Parathyroid adenoma (tissue), 2 donors: ENCODE results near the gene TASP1.

Experiments
- H2AFZ ChIP-seq: fragments of 300-600 bp; sonication (generic); one replicate; pipeline ENCODE4 v1.7.0; 2017; ENCODE audit warnings: antibody characterized with exemption, mild to moderate bottlenecking
- H3K27ac ChIP-seq: fragments of 300-600 bp; sonication (generic); one replicate; pipeline ENCODE4 v1.7.0; 2017
- H3K27me3 ChIP-seq: fragments of 300-600 bp; sonication (generic); one replicate; pipeline ENCODE4 v1.7.0; 2017; ENCODE audit warnings: low read length; ENCODE audit not compliant: control insufficient read depth, insufficient read depth
- H3K36me3 ChIP-seq: fragments of 300-600 bp; sonication (generic); one replicate; pipeline ENCODE4 v1.7.0; 2017; ENCODE audit warnings: low read length; ENCODE audit not compliant: control insufficient read depth, insufficient read depth
- H3K4me1 ChIP-seq: fragments of 300-600 bp; sonication (generic); one replicate; pipeline ENCODE4 v1.7.0; 2017; ENCODE audit warnings: control low read depth
- H3K4me2 ChIP-seq: fragments of 300-600 bp; sonication (generic); one replicate; pipeline ENCODE4 v1.7.0; 2017; ENCODE audit warnings: low read length
- H3K4me3 ChIP-seq: fragments of 300-600 bp; sonication (generic); one replicate; pipeline ENCODE4 v1.7.0; 2017; ENCODE audit warnings: low read depth, low read length
- H3K79me2 ChIP-seq: fragments of 300-600 bp; sonication (generic); one replicate; pipeline ENCODE4 v1.7.0; 2017; ENCODE audit warnings: control low read depth
- H3K9ac ChIP-seq: fragments of 300-600 bp; sonication (generic); one replicate; pipeline ENCODE4 v1.7.0; 2017; ENCODE audit warnings: mild to moderate bottlenecking
- H3K9me3 ChIP-seq: fragments of 300-600 bp; sonication (generic); one replicate; pipeline ENCODE4 v1.7.0; 2017; ENCODE audit warnings: low read length; ENCODE audit not compliant: control insufficient read depth
- CTCF ChIP-seq: fragments of 300-600 bp; sonication (generic); IDR thresholded peaks from one replicate; pipeline ENCODE4 v1.7.0; 2017; ENCODE audit warnings: antibody characterized with exemption, mild to moderate bottlenecking
- donor health status: primary hyperparathyroidism.

TASP1 gene

GRCh38 chr20:13654463-13655023, 15.8 kb upstream of the TASP1 start:
- H3K4me3 ChIP-seq: no peak overlapping the region
- H3K27me3 ChIP-seq: no peaks in the 10 kb centered on the region
- H2AFZ ChIP-seq: no peak overlapping the region
- H3K36me3 ChIP-seq: no peaks in the 10 kb centered on the region
- H3K27ac ChIP-seq: no peak overlapping the region
- no peaks in the 10 kb centered on the region for H3K79me2 ChIP-seq
- H3K4me2 ChIP-seq: no peak overlapping the region
- TF ChIP-seq CTCF: no peak
- no peak overlapping the region for H3K9ac ChIP-seq
- no peaks in the 10 kb centered on the region for H3K9me3 ChIP-seq
- no peaks in the 10 kb centered on the region for H3K4me1 ChIP-seq

DNA sequence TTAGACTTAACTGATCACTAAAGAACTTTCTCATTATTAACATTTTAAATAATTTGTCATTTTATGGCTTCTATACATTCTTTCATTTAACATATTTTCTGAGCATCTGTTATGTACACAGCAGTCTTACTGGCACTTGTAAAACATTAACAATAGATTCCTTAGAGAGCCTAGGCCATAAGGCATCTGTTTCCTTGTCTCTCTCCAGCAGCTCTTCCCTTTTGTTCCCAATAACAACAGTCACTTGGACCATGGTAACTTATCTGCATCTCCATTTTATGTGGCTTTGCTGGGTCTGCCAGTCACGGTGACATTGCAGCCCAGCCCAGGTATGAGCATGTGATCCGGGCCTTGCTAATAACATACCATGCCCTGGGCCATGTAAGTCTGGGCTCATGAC, 11.7 kb upstream of the TASP1 start:
- Histone ChIP-seq H3K27me3 (no peaks in the 10 kb centered on the region), H3K79me2 (no peaks in the 10 kb centered on the region), H3K4me3 (no peak overlapping the region), H3K9me3 (no peaks in the 10 kb centered on the region), H3K9ac (no peak overlapping the region), H3K36me3 (no peaks in the 10 kb centered on the region), H2AFZ (no peak overlapping the region), H3K27ac (no peak overlapping the region), H3K4me1 (no peaks in the 10 kb centered on the region), H3K4me2 (no peak overlapping the region)
- no peak for TF ChIP-seq CTCF

- Histone ChIP-seq H3K79me2 (no peaks in the 10 kb centered on the region), H3K27me3 (no peaks in the 10 kb centered on the region), H3K9ac (no peak overlapping the region), H3K4me1 (no peaks in the 10 kb centered on the region), H3K27ac (no peak overlapping the region), H3K4me2 (no peak overlapping the region), H3K36me3 (no peaks in the 10 kb centered on the region), H3K9me3 (no peaks in the 10 kb centered on the region), H3K4me3 (no peak overlapping the region), H2AFZ (no peak overlapping the region)
- TF ChIP-seq CTCF: no peak
Measured at GRCh38 chr20:13648291-13649228, 9.8 kb upstream of the TASP1 start.

DNA sequence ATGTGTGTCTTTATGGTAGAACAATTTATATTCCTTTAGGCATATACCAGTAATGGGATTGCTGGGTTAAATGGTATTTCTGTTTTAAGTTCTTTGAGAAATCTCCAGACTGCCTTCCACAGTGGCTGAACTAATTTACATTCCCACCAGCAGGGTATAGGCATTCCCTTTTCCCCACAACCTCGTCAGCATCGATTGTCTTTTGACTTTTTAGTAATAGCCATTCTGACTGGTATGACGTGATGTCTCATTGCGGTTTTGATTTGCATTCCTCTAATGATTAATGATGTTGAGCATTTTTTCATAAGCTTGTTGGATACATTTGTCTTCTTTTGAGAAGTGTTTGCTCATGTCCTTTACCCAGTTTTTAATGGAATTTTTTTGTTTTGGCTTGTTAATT, 5.3 kb upstream of the TASP1 start:
- H3K27ac ChIP-seq: no peak overlapping the region
- no peak overlapping the region for H3K4me2 ChIP-seq
- H2AFZ ChIP-seq: no peak overlapping the region
- no peaks in the 10 kb centered on the region for H3K36me3 ChIP-seq
- no peaks in the 10 kb centered on the region for H3K4me1 ChIP-seq
- H3K79me2 ChIP-seq: no peaks in the 10 kb centered on the region
- no peak overlapping the region for H3K9ac ChIP-seq
- no peak overlapping the region for H3K4me3 ChIP-seq
- TF ChIP-seq CTCF: no peak
- H3K9me3 ChIP-seq: no peaks in the 10 kb centered on the region
- no peaks in the 10 kb centered on the region for H3K27me3 ChIP-seq
